ENCODE data around the gene MTPN. TPM values are rescaled to one million over a fixed set of nuclear protein-coding genes. Genes with fewer than 3 reads are reported as not detected.

The MTPN gene
- total RNA-seq, 1 experiment from 2014 or later = 98.2 TPM

GRCh38 chr7:135877805-135878204 is 99.4 kb downstream of the MTPN start:
- Mint-ChIP-seq H3K36me3 (ENCODE audit: insufficient read depth in 1 of 3, low read depth in 3 of 3) (no peaks in the 10 kb centered on the region), H3K4me1 (no peaks in the 10 kb centered on the region), H3K9me3 (no peaks in the 10 kb centered on the region), H3K4me3 (no peak overlapping the region), H3K27ac (no peak overlapping the region), H3K27me3 (ENCODE audit: low read depth) (no peaks in the 10 kb centered on the region)
- no CpG with 5 or more reads among the region's 5 CpGs for WGBS (ENCODE audit: extremely low coverage, insufficient read length, low lambda C conversion rate)
- H3K9me3 ChIP-seq (ENCODE audit: control insufficient read depth, low read depth, low read length) = no peaks in the 10 kb centered on the region
- no peak overlapping the region for H2BK20ac ChIP-seq (ENCODE audit: low read depth, low read length, poor library complexity, severe bottlenecking)
- no peak overlapping the region for H2BK15ac ChIP-seq (ENCODE audit: low read depth, low read length)
- no peaks in the 10 kb centered on the region for H3K79me2 ChIP-seq (ENCODE audit: insufficient read depth, low read length)
- H2AFZ ChIP-seq (ENCODE audit: low read length) = no peak overlapping the region
- no peak for DNase-seq
- H4K5ac ChIP-seq (ENCODE audit: insufficient read length, low read depth, low read length) = no peak overlapping the region
- TF ChIP-seq CTCF (conservative IDR thresholded peaks at IDR 0.05) = no peak
- no peak overlapping the region for H3T11ph ChIP-seq (ENCODE audit: low read length)
- H4K8ac ChIP-seq (replicated peaks; ENCODE audit: insufficient read length, low read depth, low read length) = no peak overlapping the region
- H3K23ac ChIP-seq (ENCODE audit: insufficient read length, low read depth, low read length) = no peak overlapping the region
- H3K4me1 ChIP-seq (ENCODE audit: insufficient read depth, low read length) = no peaks in the 10 kb centered on the region
- no peak overlapping the region for H3K4ac ChIP-seq (ENCODE audit: low read depth, low read length)
- H3K23me2 ChIP-seq (ENCODE audit: insufficient read length, low read depth, low read length, poor library complexity, severe bottlenecking) = no peaks in the 10 kb centered on the region
- H3K14ac ChIP-seq (ENCODE audit: insufficient read depth, low read length) = no peak overlapping the region
- no peak overlapping the region for H2AK5ac ChIP-seq (ENCODE audit: insufficient read length, low read length)
- H4K20me1 ChIP-seq (ENCODE audit: control insufficient read depth, insufficient read depth, insufficient read length) = no peaks in the 10 kb centered on the region
- H3K4me2 ChIP-seq (ENCODE audit: insufficient read depth, insufficient read length, low read length) = no peak overlapping the region
- H2BK120ac ChIP-seq (ENCODE audit: low read depth, low read length, poor library complexity, severe bottlenecking) = no peak overlapping the region
- H3K27ac ChIP-seq (ENCODE audit: insufficient read length, low read depth, low read length) = no peak overlapping the region
- no peaks in the 10 kb centered on the region for H3K79me1 ChIP-seq (ENCODE audit: insufficient read depth, low read depth, low read length, poor library complexity, severe bottlenecking)
- no peak overlapping the region for H3K56ac ChIP-seq (ENCODE audit: insufficient read length, low read depth, low read length)
- no peak overlapping the region for H2BK5ac ChIP-seq (ENCODE audit: insufficient read length, low read length)
- H2BK12ac ChIP-seq (ENCODE audit: insufficient read length, low read depth, low read length) = no peak overlapping the region
- no peak overlapping the region for H4K91ac ChIP-seq (ENCODE audit: insufficient read length, low read depth, low read length)
- no peak overlapping the region for H3K18ac ChIP-seq (ENCODE audit: insufficient read length, low read depth, low read length)
- no peak overlapping the region for H3K9ac ChIP-seq (ENCODE audit: extremely low read depth, insufficient read length, low read length)
- H3K27me3 ChIP-seq (ENCODE audit: insufficient read depth, low read length) = no peaks in the 10 kb centered on the region

Other genes starting within 250 kb of the MTPN start
- 2.0 and 3.5 TPM in 2 replicates for gene SLC13A4, start 249.2 kb downstream of the MTPN start, total RNA-seq (2021)
- gene FAM180A, start 228.5 kb downstream of the MTPN start, total RNA-seq (2021) = not detected in 2 replicates

Data from H9 (cell line).